ENCODE results near the gene LSP1.

DNA sequence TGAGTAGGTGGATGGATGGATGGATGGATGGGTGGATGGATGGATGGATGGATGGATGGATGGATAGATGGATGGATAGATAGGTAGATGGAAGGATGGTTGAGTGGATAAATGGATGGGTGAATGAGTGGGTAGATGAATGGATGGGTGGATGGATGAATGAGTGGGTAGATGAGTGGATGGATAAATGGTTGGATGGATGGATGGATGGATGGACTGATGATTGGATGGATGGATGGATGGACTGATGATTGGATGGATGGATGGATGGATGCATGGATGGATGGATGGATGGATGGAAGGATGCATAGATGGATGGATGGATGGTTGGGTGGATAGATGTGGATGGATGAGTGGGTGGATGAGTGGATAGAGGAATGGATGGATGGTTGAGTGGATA, 31.3 kb upstream of the LSP1 start:
- TF ChIP-seq, protein P1, sequence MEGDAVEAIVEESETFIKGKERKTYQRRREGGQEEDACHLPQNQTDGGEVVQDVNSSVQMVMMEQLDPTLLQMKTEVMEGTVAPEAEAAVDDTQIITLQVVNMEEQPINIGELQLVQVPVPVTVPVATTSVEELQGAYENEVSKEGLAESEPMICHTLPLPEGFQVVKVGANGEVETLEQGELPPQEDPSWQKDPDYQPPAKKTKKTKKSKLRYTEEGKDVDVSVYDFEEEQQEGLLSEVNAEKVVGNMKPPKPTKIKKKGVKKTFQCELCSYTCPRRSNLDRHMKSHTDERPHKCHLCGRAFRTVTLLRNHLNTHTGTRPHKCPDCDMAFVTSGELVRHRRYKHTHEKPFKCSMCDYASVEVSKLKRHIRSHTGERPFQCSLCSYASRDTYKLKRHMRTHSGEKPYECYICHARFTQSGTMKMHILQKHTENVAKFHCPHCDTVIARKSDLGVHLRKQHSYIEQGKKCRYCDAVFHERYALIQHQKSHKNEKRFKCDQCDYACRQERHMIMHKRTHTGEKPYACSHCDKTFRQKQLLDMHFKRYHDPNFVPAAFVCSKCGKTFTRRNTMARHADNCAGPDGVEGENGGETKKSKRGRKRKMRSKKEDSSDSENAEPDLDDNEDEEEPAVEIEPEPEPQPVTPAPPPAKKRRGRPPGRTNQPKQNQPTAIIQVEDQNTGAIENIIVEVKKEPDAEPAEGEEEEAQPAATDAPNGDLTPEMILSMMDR (conservative IDR thresholded peaks at IDR 0.05; ENCODE audit: low read depth, low read length) = no peak
- TF ChIP-seq POLR2A (IDR thresholded peaks at IDR 0.05; ENCODE audit: low read depth, low read length) (no peak), RAD21 (IDR thresholded peaks at IDR 0.05; ENCODE audit: low read length) (no peak), CEBPB (IDR thresholded peaks at IDR 0.05; ENCODE audit: low read depth, low read length) (no peak), MAZ (IDR thresholded peaks at IDR 0.05; ENCODE audit: borderline replicate concordance, low read depth, low read length) (no peak), FOS (IDR thresholded peaks at IDR 0.05; ENCODE audit: low read depth, low read length) (no peak), BHLHE40 (IDR thresholded peaks at IDR 0.05; ENCODE audit: low read depth, low read length) (no peak)
- TF ChIP-seq, protein P2, sequence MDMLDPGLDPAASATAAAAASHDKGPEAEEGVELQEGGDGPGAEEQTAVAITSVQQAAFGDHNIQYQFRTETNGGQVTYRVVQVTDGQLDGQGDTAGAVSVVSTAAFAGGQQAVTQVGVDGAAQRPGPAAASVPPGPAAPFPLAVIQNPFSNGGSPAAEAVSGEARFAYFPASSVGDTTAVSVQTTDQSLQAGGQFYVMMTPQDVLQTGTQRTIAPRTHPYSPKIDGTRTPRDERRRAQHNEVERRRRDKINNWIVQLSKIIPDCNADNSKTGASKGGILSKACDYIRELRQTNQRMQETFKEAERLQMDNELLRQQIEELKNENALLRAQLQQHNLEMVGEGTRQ (IDR thresholded peaks at IDR 0.05; ENCODE audit: low read depth, low read length) = no peak
